ENCODE results near the gene PITPNM3. TPM values are rescaled to one million over a fixed set of nuclear protein-coding genes. Genes with fewer than 3 reads are reported as not detected.
A peak's percentile ranks its signal among the peaks of the same experiment; 100 is the strongest.

The PITPNM3 gene
- total and polyA plus RNA-seq, 5 donors from 2014 or later = 0.12 to 0.20 TPM; not detected in 3

DNA sequence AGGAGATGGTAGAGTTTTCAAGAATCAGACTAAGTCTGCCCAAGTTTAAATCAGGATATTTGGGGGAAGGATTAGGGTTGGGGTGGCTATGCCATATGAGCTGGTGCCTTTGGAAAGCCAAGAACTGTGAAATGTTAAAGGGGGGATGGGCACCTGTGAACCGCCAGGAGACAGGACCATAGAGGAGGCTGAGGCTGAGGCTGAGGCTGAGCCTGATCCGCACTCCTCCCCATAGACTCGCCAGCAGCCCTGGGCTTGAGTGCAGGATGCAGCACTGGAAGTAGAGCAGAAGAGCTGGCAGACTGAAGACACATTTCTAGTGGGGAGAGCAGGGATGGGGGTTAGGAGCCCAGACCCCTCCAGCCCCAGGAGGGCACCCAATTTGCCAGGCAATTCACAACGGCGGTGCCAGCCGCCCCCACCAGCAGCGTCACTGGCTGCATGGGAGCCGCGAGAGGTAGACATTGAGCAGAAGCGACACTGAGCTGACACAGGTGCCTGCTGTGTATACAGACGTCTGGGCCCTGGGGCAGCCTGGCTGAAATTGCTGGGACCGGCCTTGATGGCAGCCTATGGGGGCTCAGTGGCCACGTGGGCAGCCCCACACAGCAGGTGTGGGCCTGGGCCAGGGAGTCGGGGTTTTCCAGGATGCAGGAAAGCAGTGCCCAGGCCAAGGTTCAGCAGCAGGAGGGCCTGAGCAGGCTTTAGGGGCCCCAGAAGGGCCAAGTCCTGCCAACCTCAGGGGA, 102.9 kb downstream of the PITPNM3 start:
- peak overlapping the region; percentile 50 to 88 (median 61) for H3K27ac Mint-ChIP-seq
- peaks cover 0 to 1% (median 0%) of the 10 kb centered on the region in 7 donors for H3K9me3 Mint-ChIP-seq
- no peak for DNase-seq

GRCh38 chr17:6452471-6453266, 103.7 kb downstream of the PITPNM3 start:
- peak overlapping the region in 1 of 4 donors; percentile 73 for H3K4me3 Mint-ChIP-seq
- H3K27ac ChIP-seq (ENCODE audit: insufficient read depth, low read length, poor library complexity, severe bottlenecking) = no peak overlapping the region
- no peaks in the 10 kb centered on the region for H3K36me3 Mint-ChIP-seq
- peak overlapping the region in 1 of 3 donors; percentile 88 for H3K27ac Mint-ChIP-seq
- H3K9me3 Mint-ChIP-seq = peaks cover 0 to 1% (median 0%) of the 10 kb centered on the region in 7 donors
- no peaks in the 10 kb centered on the region for H3K36me3 ChIP-seq (ENCODE audit: control insufficient read depth, insufficient read depth, low read length)
- H3K4me1 ChIP-seq (ENCODE audit: control insufficient read depth, insufficient read depth, low read length, poor library complexity, severe bottlenecking) = peaks cover 5% of the 10 kb centered on the region
- peaks cover 0 to 25% (median 4%) of the 10 kb centered on the region in 4 donors for H3K4me1 Mint-ChIP-seq
- ATAC-seq (ENCODE audit: low read depth in 2 of 2) = no peak
- no peak overlapping the region for H3K4me3 ChIP-seq (ENCODE audit: low read depth, low read length)
- H3K27me3 Mint-ChIP-seq = peaks cover 4% of the 10 kb centered on the region
- H3K9me3 ChIP-seq (ENCODE audit: control insufficient read depth in 2 of 2, low read length in 2 of 2) = no peaks in the 10 kb centered on the region
- H3K27me3 ChIP-seq (ENCODE audit: control insufficient read depth, insufficient read depth, low read length) = no peaks in the 10 kb centered on the region
- DNase-seq = no peak

More for the DNA sequence above, 102.9 kb downstream of the PITPNM3 start:
- no peak overlapping the region for H3K4me3 ChIP-seq (ENCODE audit: low read depth, low read length)
- no peaks in the 10 kb centered on the region for H3K27me3 ChIP-seq (ENCODE audit: control insufficient read depth, insufficient read depth, low read length)
- ATAC-seq (ENCODE audit: low read depth in 2 of 2) = no peak
- Mint-ChIP-seq H3K36me3 (no peaks in the 10 kb centered on the region), H3K4me3 (peak overlapping the region in 2 of 4 donors; percentile 35 to 73), H3K27me3 (peaks cover 4% of the 10 kb centered on the region), H3K4me1 (peaks cover 0 to 25% (median 4%) of the 10 kb centered on the region in 4 donors)
- H3K27ac ChIP-seq (ENCODE audit: insufficient read depth, low read length, poor library complexity, severe bottlenecking) = no peak overlapping the region
- no peaks in the 10 kb centered on the region for H3K36me3 ChIP-seq (ENCODE audit: control insufficient read depth, insufficient read depth, low read length)
- peaks cover 5% of the 10 kb centered on the region for H3K4me1 ChIP-seq (ENCODE audit: control insufficient read depth, insufficient read depth, low read length, poor library complexity, severe bottlenecking)
- no peaks in the 10 kb centered on the region for H3K9me3 ChIP-seq (ENCODE audit: control insufficient read depth in 2 of 2, low read length in 2 of 2)

DNA sequence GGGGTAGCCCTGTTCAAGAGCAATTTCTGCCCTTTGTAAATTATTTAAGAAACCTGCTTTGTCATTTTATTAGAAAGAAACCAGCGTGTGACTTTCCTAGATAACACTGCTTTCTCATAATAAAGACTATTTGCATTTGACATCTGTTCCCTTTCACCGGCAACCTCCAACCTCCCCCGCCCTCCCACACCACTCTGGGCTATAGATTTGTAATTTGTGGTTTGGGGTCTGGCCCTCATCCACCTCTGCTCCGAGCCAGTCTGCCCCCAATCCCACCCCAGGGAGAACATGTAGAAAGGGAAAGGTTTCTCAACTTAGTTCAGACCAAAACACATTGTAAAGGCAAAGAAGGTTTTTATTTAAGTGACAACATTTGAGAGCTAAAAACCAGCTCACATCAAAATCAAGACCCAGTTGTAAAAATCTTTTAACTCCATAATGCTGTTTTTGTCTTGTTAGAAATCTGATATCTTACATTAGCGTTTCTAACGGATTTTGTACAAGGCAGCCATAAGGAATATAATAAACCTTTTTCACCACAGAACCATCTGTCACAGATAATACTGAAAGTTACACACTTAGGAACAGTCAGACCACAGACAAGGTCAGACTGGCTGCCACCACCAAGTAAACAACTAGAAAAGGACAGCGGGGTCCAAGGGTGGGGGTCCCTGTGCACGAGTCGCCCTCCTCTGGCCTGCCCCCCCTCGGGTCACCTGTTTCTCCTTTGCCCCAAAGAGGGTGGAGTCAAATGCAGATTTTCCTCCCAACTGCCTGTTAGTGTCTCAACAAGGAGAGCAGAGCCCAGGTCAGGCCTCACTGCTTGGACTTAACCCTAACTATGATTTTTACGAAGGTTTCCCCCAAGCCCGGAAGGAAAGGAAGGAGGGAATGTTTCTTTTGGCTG, 105.2 kb downstream of the PITPNM3 start:
- Histone ChIP-seq H3K4me3 (ENCODE audit: low read depth, low read length) (no peak overlapping the region), H3K9me3 (ENCODE audit: control insufficient read depth in 2 of 2, low read length in 2 of 2) (no peaks in the 10 kb centered on the region), H3K27ac (ENCODE audit: insufficient read depth, low read length, poor library complexity, severe bottlenecking) (no peak overlapping the region), H3K4me1 (ENCODE audit: control insufficient read depth, insufficient read depth, low read length, poor library complexity, severe bottlenecking) (peaks cover 5% of the 10 kb centered on the region), H3K27me3 (ENCODE audit: control insufficient read depth, insufficient read depth, low read length) (no peaks in the 10 kb centered on the region), H3K36me3 (ENCODE audit: control insufficient read depth, insufficient read depth, low read length) (no peaks in the 10 kb centered on the region)
- Mint-ChIP-seq H3K4me1 (peaks cover 0 to 18% (median 4%) of the 10 kb centered on the region in 4 donors), H3K27ac (peak overlapping the region in 2 of 3 donors; percentile 26 to 42), H3K36me3 (no peaks in the 10 kb centered on the region), H3K27me3 (peaks cover 4% of the 10 kb centered on the region), H3K4me3 (no peak overlapping the region), H3K9me3 (no peaks in the 10 kb centered on the region)
- no peak for ATAC-seq (ENCODE audit: low read depth in 2 of 2)
- DNase-seq = no peak

GRCh38 chr17:6449307-6449706, 107.0 kb downstream of the PITPNM3 start:
- Mint-ChIP-seq H3K27ac (no peak overlapping the region), H3K4me3 (peak overlapping the region in 1 of 4 donors; percentile 29), H3K27me3 (peaks cover 4% of the 10 kb centered on the region), H3K9me3 (no peaks in the 10 kb centered on the region), H3K36me3 (no peaks in the 10 kb centered on the region), H3K4me1 (peaks cover 0 to 15% (median 6%) of the 10 kb centered on the region in 4 donors)
- H3K9me3 ChIP-seq (ENCODE audit: control insufficient read depth in 2 of 2, low read length in 2 of 2) = no peaks in the 10 kb centered on the region
- H3K36me3 ChIP-seq (ENCODE audit: control insufficient read depth, insufficient read depth, low read length) = no peaks in the 10 kb centered on the region
- H3K4me1 ChIP-seq (ENCODE audit: control insufficient read depth, insufficient read depth, low read length, poor library complexity, severe bottlenecking) = peaks cover 5% of the 10 kb centered on the region
- DNase-seq (no peak), ATAC-seq (ENCODE audit: low read depth in 2 of 2) (no peak)
- H3K27me3 ChIP-seq (ENCODE audit: control insufficient read depth, insufficient read depth, low read length) = no peaks in the 10 kb centered on the region
- no peak overlapping the region for H3K27ac ChIP-seq (ENCODE audit: insufficient read depth, low read length, poor library complexity, severe bottlenecking)
- H3K4me3 ChIP-seq (ENCODE audit: low read depth, low read length) = no peak overlapping the region

- Histone ChIP-seq H3K36me3 (ENCODE audit: control insufficient read depth, insufficient read depth, low read length) (no peaks in the 10 kb centered on the region), H3K4me1 (ENCODE audit: control insufficient read depth, insufficient read depth, low read length, poor library complexity, severe bottlenecking) (peaks cover 10% of the 10 kb centered on the region), H3K27me3 (ENCODE audit: control insufficient read depth, insufficient read depth, low read length) (no peaks in the 10 kb centered on the region), H3K4me3 (ENCODE audit: low read depth, low read length) (no peak overlapping the region), H3K27ac (ENCODE audit: insufficient read depth, low read length, poor library complexity, severe bottlenecking) (no peak overlapping the region), H3K9me3 (ENCODE audit: control insufficient read depth in 2 of 2, low read length in 2 of 2) (no peaks in the 10 kb centered on the region)
- DNase-seq = no peak
- peaks cover under 1 to 13% (median 9%) of the 10 kb centered on the region in 4 donors for H3K4me1 Mint-ChIP-seq
- no peaks in the 10 kb centered on the region for H3K9me3 Mint-ChIP-seq
- H3K36me3 Mint-ChIP-seq = no peaks in the 10 kb centered on the region
- H3K4me3 Mint-ChIP-seq = no peak overlapping the region
- H3K27me3 Mint-ChIP-seq = peaks cover 2% of the 10 kb centered on the region
- no peak overlapping the region for H3K27ac Mint-ChIP-seq
- ATAC-seq (ENCODE audit: low read depth in 2 of 2) = no peak
Measured at GRCh38 chr17:6448473-6448872, 107.9 kb downstream of the PITPNM3 start.

- peak overlapping the region in 1 of 4 donors; percentile 39 for H3K4me3 Mint-ChIP-seq
- H3K9me3 Mint-ChIP-seq = no peaks in the 10 kb centered on the region
- no peaks in the 10 kb centered on the region for H3K27me3 Mint-ChIP-seq
- H3K36me3 ChIP-seq (ENCODE audit: control insufficient read depth, insufficient read depth, low read length) = no peaks in the 10 kb centered on the region
- H3K36me3 Mint-ChIP-seq = no peaks in the 10 kb centered on the region
- H3K27ac ChIP-seq (ENCODE audit: insufficient read depth, low read length, poor library complexity, severe bottlenecking) = no peak overlapping the region
- H3K4me3 ChIP-seq (ENCODE audit: low read depth, low read length) = no peak overlapping the region
- H3K9me3 ChIP-seq (ENCODE audit: control insufficient read depth in 2 of 2, low read length in 2 of 2) = no peaks in the 10 kb centered on the region
- DNase-seq (no peak), ATAC-seq (ENCODE audit: low read depth in 2 of 2) (no peak)
- H3K27me3 ChIP-seq (ENCODE audit: control insufficient read depth, insufficient read depth, low read length) = no peaks in the 10 kb centered on the region
- peaks cover 14% of the 10 kb centered on the region for H3K4me1 ChIP-seq (ENCODE audit: control insufficient read depth, insufficient read depth, low read length, poor library complexity, severe bottlenecking)
- no peak overlapping the region for H3K27ac Mint-ChIP-seq
- H3K4me1 Mint-ChIP-seq = peaks cover 4 to 14% (median 11%) of the 10 kb centered on the region in 4 donors
Measured at GRCh38 chr17:6446516-6447100, 109.7 kb downstream of the PITPNM3 start.

All from CD4-positive, CD25-positive, alpha-beta regulatory T cell (primary cell).